HL-60 (cell line): ENCODE data around the gene GPR183.

Experiments used
- DNase-seq, 2 experiments: peaks; one replicate each; pipeline ENCODE4 v3.0.0-alpha.2; 2010 to 2020; ENCODE audit warnings: low read depth in 1 of 2, low spot score in 1 of 2
- H3K27ac ChIP-seq: fragments of 250-450 bp; sonication (Bioruptor Pico); replicated peaks from 2 replicates; pipeline ENCODE4 v1.5.1; 2020; ENCODE audit warnings: mild to moderate bottlenecking, moderate library complexity
- H3K27me3 ChIP-seq: fragments of 250-450 bp; sonication (Bioruptor Pico); 2 replicates; pipeline ENCODE4 v1.5.1; 2021; ENCODE audit warnings: mild to moderate bottlenecking, moderate library complexity; ENCODE audit not compliant: insufficient read depth, poor library complexity, severe bottlenecking
- H3K4me3 ChIP-seq: replicated peaks from 2 replicates; pipeline ENCODE4 v1.5.1; 2011; ENCODE audit warnings: mild to moderate bottlenecking, control low read depth, low read length; ENCODE audit not compliant: insufficient read depth
- GABPA ChIP-seq: IDR thresholded peaks from 2 replicates; pipeline ENCODE4 v1.6.1; 2012; ENCODE audit warnings: low read depth
- POLR2AphosphoS5 ChIP-seq: IDR thresholded peaks from 2 replicates; pipeline ENCODE4 v1.6.1; 2012; ENCODE audit warnings: low read depth
- SPI1 ChIP-seq: IDR thresholded peaks from 2 replicates; pipeline ENCODE4 v1.6.1; 2012; ENCODE audit warnings: low read depth, mild to moderate bottlenecking, borderline replicate concordance
- TF ChIP-seq, protein P1 (sequence below): IDR thresholded peaks from one replicate; pipeline ENCODE4 v1.5.1; 2011; ENCODE audit warnings: low read length, control low read depth, inconsistent platforms; ENCODE audit not compliant: insufficient read depth
- TF ChIP-seq, protein P2 (sequence below): IDR thresholded peaks from 2 replicates; pipeline ENCODE4 v1.6.1; 2012; ENCODE audit warnings: low read depth; ENCODE audit not compliant: insufficient replicate concordance

GPR183 gene

DNA sequence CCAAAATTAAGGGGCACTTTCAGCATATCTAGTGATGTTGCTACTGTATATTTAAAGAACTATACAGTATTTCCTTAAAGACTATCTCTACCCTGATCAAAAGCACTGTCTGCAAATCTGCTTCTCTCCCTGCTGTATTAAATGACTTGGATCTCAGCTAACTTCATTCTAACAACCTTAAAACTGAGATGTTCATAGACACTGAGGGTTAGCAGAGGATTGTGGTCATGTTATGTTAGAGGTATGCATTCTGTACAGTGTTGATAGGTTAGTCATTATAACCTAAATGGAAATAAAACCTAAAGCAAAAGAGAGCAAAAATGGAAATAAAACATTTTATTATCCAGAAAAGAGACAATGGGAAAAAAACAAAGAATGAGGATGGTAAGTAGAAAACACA lies 9.9 kb downstream of the GPR183 start:
- TF ChIP-seq POLR2AphosphoS5, result no peak
- no peak for TF ChIP-seq SPI1
- TF ChIP-seq, protein P1, sequence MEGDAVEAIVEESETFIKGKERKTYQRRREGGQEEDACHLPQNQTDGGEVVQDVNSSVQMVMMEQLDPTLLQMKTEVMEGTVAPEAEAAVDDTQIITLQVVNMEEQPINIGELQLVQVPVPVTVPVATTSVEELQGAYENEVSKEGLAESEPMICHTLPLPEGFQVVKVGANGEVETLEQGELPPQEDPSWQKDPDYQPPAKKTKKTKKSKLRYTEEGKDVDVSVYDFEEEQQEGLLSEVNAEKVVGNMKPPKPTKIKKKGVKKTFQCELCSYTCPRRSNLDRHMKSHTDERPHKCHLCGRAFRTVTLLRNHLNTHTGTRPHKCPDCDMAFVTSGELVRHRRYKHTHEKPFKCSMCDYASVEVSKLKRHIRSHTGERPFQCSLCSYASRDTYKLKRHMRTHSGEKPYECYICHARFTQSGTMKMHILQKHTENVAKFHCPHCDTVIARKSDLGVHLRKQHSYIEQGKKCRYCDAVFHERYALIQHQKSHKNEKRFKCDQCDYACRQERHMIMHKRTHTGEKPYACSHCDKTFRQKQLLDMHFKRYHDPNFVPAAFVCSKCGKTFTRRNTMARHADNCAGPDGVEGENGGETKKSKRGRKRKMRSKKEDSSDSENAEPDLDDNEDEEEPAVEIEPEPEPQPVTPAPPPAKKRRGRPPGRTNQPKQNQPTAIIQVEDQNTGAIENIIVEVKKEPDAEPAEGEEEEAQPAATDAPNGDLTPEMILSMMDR, result no peak
- no peak for TF ChIP-seq GABPA
- TF ChIP-seq, protein P2, sequence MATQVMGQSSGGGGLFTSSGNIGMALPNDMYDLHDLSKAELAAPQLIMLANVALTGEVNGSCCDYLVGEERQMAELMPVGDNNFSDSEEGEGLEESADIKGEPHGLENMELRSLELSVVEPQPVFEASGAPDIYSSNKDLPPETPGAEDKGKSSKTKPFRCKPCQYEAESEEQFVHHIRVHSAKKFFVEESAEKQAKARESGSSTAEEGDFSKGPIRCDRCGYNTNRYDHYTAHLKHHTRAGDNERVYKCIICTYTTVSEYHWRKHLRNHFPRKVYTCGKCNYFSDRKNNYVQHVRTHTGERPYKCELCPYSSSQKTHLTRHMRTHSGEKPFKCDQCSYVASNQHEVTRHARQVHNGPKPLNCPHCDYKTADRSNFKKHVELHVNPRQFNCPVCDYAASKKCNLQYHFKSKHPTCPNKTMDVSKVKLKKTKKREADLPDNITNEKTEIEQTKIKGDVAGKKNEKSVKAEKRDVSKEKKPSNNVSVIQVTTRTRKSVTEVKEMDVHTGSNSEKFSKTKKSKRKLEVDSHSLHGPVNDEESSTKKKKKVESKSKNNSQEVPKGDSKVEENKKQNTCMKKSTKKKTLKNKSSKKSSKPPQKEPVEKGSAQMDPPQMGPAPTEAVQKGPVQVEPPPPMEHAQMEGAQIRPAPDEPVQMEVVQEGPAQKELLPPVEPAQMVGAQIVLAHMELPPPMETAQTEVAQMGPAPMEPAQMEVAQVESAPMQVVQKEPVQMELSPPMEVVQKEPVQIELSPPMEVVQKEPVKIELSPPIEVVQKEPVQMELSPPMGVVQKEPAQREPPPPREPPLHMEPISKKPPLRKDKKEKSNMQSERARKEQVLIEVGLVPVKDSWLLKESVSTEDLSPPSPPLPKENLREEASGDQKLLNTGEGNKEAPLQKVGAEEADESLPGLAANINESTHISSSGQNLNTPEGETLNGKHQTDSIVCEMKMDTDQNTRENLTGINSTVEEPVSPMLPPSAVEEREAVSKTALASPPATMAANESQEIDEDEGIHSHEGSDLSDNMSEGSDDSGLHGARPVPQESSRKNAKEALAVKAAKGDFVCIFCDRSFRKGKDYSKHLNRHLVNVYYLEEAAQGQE, result no peak
- DNase-seq, result no peak
- Histone ChIP-seq H3K27me3 (no peaks in the 10 kb centered on the region), H3K27ac (no peak overlapping the region), H3K4me3 (no peak overlapping the region)

DNA sequence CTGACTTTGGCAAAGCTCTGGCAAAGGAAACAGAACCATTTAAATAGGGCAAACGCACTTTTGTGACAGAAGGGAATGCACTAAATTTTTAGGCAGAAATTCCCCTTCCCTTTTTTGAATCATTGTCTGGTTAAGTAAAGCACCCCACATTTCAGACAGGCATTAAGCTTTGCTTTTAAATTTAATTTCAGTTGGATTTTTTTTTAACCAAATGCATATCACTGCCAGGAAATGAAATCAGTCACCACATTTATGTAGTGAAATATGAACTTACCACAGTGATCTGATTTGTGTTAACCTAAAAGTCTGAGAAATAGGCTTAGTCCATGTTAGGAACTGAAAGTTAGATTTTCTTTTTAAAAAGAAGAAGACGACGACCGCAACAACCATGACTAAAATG lies 10.8 kb downstream of the GPR183 start:
- TF ChIP-seq POLR2AphosphoS5 (no peak), GABPA (no peak), SPI1 (no peak)
- TF ChIP-seq, protein P2, result no peak
- TF ChIP-seq, protein P1, result no peak
- no peak for DNase-seq
- H3K27me3 ChIP-seq, result no peaks in the 10 kb centered on the region
- no peak overlapping the region; the same call in 1 of the 2 replicates for H3K27ac ChIP-seq
- no peak overlapping the region for H3K4me3 ChIP-seq

DNA sequence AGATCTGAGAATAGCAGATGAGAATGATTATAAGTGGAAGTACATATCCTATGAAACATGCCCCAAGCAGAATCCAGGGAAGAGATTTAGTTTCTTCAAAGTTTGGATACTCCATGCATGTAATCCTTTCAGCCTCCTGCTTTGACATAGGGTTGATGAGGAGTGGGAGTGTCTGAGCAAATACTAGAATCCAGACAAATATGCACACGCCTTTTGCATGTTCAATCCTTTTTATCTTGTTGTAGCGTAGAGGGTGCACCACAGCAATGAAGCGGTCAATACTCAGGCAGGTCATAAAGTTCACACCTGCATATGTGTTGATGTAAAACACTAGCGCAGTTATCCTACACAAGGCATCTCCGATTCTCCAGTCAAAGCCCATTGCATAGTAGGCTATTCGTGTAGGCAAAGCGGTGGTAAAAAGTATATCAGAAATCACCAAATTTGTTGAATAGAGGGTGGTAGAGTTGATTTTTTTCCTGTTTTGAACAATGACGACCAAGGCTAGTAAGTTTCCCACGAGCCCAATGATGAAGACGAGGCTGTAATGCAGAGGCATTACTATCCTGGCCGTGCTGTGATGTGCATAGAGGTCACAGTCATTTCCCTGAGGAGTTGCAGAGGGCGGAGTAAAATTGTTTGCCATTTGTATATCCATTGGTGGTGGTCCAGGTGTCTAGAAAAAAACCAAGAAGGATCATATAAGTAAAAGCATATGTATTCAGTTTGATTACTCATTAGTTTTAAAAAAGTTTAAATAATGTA lies 11.5 kb downstream of the GPR183 start:
- no peak for DNase-seq
- no peaks in the 10 kb centered on the region for H3K27me3 ChIP-seq
- TF ChIP-seq POLR2AphosphoS5 (no peak), GABPA (no peak), SPI1 (no peak)
- TF ChIP-seq, protein P1, result no peak
- TF ChIP-seq, protein P2, result no peak
- no peak overlapping the region for H3K4me3 ChIP-seq
- H3K27ac ChIP-seq, result no peak overlapping the region
